Left lung (tissue), 10 donors: Measurements from ENCODE around the gene PORCN. TPM values are rescaled to one million over a fixed set of nuclear protein-coding genes. Genes with fewer than 3 reads are reported as not detected.

Source experiments
- ATAC-seq: fragments of 200-7000 bp; cut with Tn5 transposase; one replicate; pipeline ENCODE4 v1.9.1; 2020; ENCODE audit warnings: moderate library complexity
- DNase-seq, 4 donors: peaks; one replicate each; pipeline ENCODE4 v3.0.0-alpha.2; 2013 to 2020
- H3K27ac ChIP-seq, 2 donors: fragments of 200-600 bp; sonication (generic) in 1 of 2; one replicate each; pipeline versions ENCODE4 v1.5.0 to v1.8.0; 2020 to 2021
- H3K27me3 ChIP-seq, 2 donors: fragments of 200-600 bp; sonication (generic) in 1 of 2; one replicate each; pipeline versions ENCODE4 v1.5.0 to v1.8.0; 2020 to 2021
- H3K36me3 ChIP-seq, 2 donors: fragments of 200-600 bp; sonication (generic) in 1 of 2; one replicate each; pipeline versions ENCODE4 v1.5.0 to v1.8.0; 2020 to 2021
- H3K4me1 ChIP-seq, 2 donors: fragments of 200-600 bp; one replicate each; pipeline ENCODE4 v1.8.0; 2021
- H3K4me3 ChIP-seq, 2 donors: fragments of 200-600 bp; sonication (generic) in 1 of 2; one replicate each; pipeline versions ENCODE4 v1.5.0 to v1.8.0; 2020 to 2021; ENCODE audit warnings: mild to moderate bottlenecking in 1 of 2
- H3K9me3 ChIP-seq, 2 donors: fragments of 200-600 bp; sonication (generic) in 1 of 2; one replicate each; pipeline versions ENCODE4 v1.5.0 to v1.8.0; 2020 to 2021
- CTCF ChIP-seq, 2 donors: fragments of 200-600 bp; sonication (generic) in 1 of 2; IDR thresholded peaks; one replicate each; pipeline versions ENCODE4 v1.5.0 to v1.8.0; 2021; ENCODE audit warnings: antibody characterized with exemption in 2 of 2
- intact Hi-C, 2 donors: fragments of 100-400 bp; cut with DNase I; formaldehyde crosslinking; loops; one replicate each; pipeline versions ENCODE4 v1.11.2 to v1.14.2; 2022
- polyA plus RNA-seq, 6 donors: library from polyadenylated mRNA; unstranded; fragments of 120-200 nt; gene quantifications; one replicate each; pipeline ENCODE4 v1.2.1, GENCODE V29; 2013; ENCODE audit not compliant: insufficient read length in 6 of 6
- total RNA-seq, 2 donors: library from RNA; stranded (reverse); fragmentation: NEBNext Ultra II Directional; extraction: Animal tissue kit (Norgen Biotek cat#: 25700); gene quantifications; one replicate each; pipeline ENCODE4 v1.2.1, GENCODE V29; 2021
- donor health status: DM: no; HTN: yes; CAD: no.
- donor health status: DM: no; HTN: no; CAD: no.

PORCN gene
- total and polyA plus RNA-seq, 8 donors: 6.7 to 12.2 (median 8.7) TPM

- Histone ChIP-seq H3K27me3 (no peaks in the 10 kb centered on the region), H3K4me3 (no peak overlapping the region), H3K27ac (no peak overlapping the region), H3K36me3 (no peaks in the 10 kb centered on the region), H3K4me1 (peaks cover 0 to 7% of the 10 kb centered on the region in 2 donors), H3K9me3 (no peaks in the 10 kb centered on the region)
- ATAC-seq (no peak), DNase-seq (no peak)
- no peak for TF ChIP-seq CTCF (IDR thresholded peaks at IDR 0.05)
- intact Hi-C loops: no loop called here
These were observed 1.5 kb upstream of the PORCN start for GRCh38 chrX:48507246-48507645.

GRCh38 chrX:48509245-48509590 is 426 bp downstream of the PORCN start:
- H3K27ac ChIP-seq: no peak overlapping the region
- no peaks in the 10 kb centered on the region for H3K36me3 ChIP-seq
- peaks cover 0 to 7% of the 10 kb centered on the region in 2 donors for H3K4me1 ChIP-seq
- H3K27me3 ChIP-seq: no peaks in the 10 kb centered on the region
- intact Hi-C loops: no loop called here
- no peak for TF ChIP-seq CTCF (IDR thresholded peaks at IDR 0.05)
- no peaks in the 10 kb centered on the region for H3K9me3 ChIP-seq
- peak; percentile 9 for ATAC-seq
- DNase-seq: no peak
- peak overlapping the region; percentile 44 to 55 for H3K4me3 ChIP-seq

- Histone ChIP-seq H3K4me1 (peaks cover 0 to 7% of the 10 kb centered on the region in 2 donors), H3K4me3 (peak overlapping the region; percentile 44 to 55), H3K36me3 (no peaks in the 10 kb centered on the region), H3K9me3 (no peaks in the 10 kb centered on the region), H3K27ac (no peak overlapping the region), H3K27me3 (no peaks in the 10 kb centered on the region)
- no peak for TF ChIP-seq CTCF (IDR thresholded peaks at IDR 0.05)
- no peak for DNase-seq
- intact Hi-C loops: no loop called here
- ATAC-seq: no peak
These were observed 827 bp downstream of the PORCN start for GRCh38 chrX:48509619-48510018.

- H3K4me1 ChIP-seq: peaks cover 0 to 7% of the 10 kb centered on the region in 2 donors
- H3K9me3 ChIP-seq: no peaks in the 10 kb centered on the region
- intact Hi-C loops: no loop called here
- no peaks in the 10 kb centered on the region for H3K27me3 ChIP-seq
- no peaks in the 10 kb centered on the region for H3K36me3 ChIP-seq
- DNase-seq (no peak), ATAC-seq (no peak)
- no peak overlapping the region for H3K27ac ChIP-seq
- H3K4me3 ChIP-seq: no peak overlapping the region
- no peak for TF ChIP-seq CTCF (IDR thresholded peaks at IDR 0.05)
These were observed 2.8 kb downstream of the PORCN start for GRCh38 chrX:48511560-48511959.

- H3K4me3 ChIP-seq: no peak overlapping the region
- H3K27ac ChIP-seq: no peak overlapping the region
- DNase-seq: no peak
- intact Hi-C loops: no loop called here
- H3K4me1 ChIP-seq: peaks cover 0 to 7% of the 10 kb centered on the region in 2 donors
- H3K36me3 ChIP-seq: no peaks in the 10 kb centered on the region
- H3K9me3 ChIP-seq: no peaks in the 10 kb centered on the region
- no peaks in the 10 kb centered on the region for H3K27me3 ChIP-seq
- ATAC-seq: no peak
- TF ChIP-seq CTCF (IDR thresholded peaks at IDR 0.05): no peak
These were observed 3.7 kb downstream of the PORCN start for GRCh38 chrX:48512371-48512935.
